Measurements from ENCODE around the gene CACNB1.

GRCh38 chr17:39139161-39139511 lies 58.3 kb downstream of the CACNB1 start:
- TF ChIP-seq CTCF (IDR thresholded peaks at IDR 0.05; ENCODE audit: insufficient read depth, low read length), result no peak
- TF ChIP-seq GABPA (IDR thresholded peaks at IDR 0.05; ENCODE audit: low read depth), result no peak

Data from HL-60 (cell line).